ENCODE measurements around the gene PSMA3.

DNA sequence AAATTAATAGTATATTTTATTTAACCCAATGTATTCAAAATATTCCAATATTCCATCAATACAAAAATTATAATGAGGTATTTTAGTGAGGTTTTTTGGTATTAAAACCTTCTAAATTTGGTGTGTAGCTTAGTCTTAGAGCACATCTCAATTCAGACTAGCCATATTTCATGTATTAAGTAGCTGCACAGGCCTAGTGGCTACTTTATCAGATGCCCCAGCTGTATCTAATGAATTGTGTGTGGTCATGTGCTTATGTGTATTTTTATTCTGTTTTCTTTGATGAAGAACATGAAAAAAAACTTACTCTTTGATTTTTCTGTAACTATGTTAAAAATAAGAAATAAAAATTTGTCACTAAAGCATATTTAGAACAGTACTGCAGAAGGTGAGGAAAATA lies 31.5 kb upstream of the PSMA3 start:
- no peak for TF ChIP-seq EP300 (IDR thresholded peaks at IDR 0.05; ENCODE audit: borderline replicate concordance in 1 of 2, low read depth in 2 of 2, low read length in 2 of 2)
- TF ChIP-seq KDM5A (IDR thresholded peaks at IDR 0.05; ENCODE audit: low read length): no peak
- TF ChIP-seq RAD21 (IDR thresholded peaks at IDR 0.05 in 1 of 2, conservative IDR thresholded peaks at IDR 0.05 in 1 of 2; ENCODE audit: low read depth in 2 of 2, low read length in 2 of 2): no peak
- no peak for TF ChIP-seq USF2 (IDR thresholded peaks at IDR 0.05; ENCODE audit: low read length)
- no peak for TF ChIP-seq POLR2A (IDR thresholded peaks at IDR 0.05; ENCODE audit: control extremely low read depth in 1 of 2, low read depth in 2 of 2, low read length in 2 of 2)
